Mesendoderm (in vitro differentiated cells): ENCODE data around the gene MTR.

Experiments used
- DNase-seq: peaks from one replicate; pipeline ENCODE4 v3.0.0; 2013
- H2AK5ac ChIP-seq: 2 replicates; pipeline ENCODE4 v1.6.1; 2013; ENCODE audit warnings: low read length, inconsistent platforms
- H2BK120ac ChIP-seq: 2 replicates; pipeline ENCODE4 v1.6.1; 2013; ENCODE audit warnings: low read depth, mild to moderate bottlenecking, low read length, moderate library complexity, mixed read lengths
- H2BK15ac ChIP-seq: replicated peaks from 2 replicates; pipeline ENCODE4 v1.6.1; 2013; ENCODE audit warnings: low read depth, mild to moderate bottlenecking, moderate library complexity
- H2BK5ac ChIP-seq: 2 replicates; pipeline ENCODE4 v1.6.1; 2013; ENCODE audit warnings: low read length, inconsistent platforms
- H3K18ac ChIP-seq: 2 replicates; pipeline ENCODE4 v1.6.1; 2013; ENCODE audit warnings: mild to moderate bottlenecking, low read length, mixed read lengths
- H3K23ac ChIP-seq: one replicate; pipeline ENCODE4 v1.6.1; 2013; ENCODE audit warnings: low read length
- H3K27ac ChIP-seq: 2 replicates; pipeline ENCODE4 v1.5.1; 2013; ENCODE audit warnings: low read depth, mild to moderate bottlenecking, inconsistent platforms, low read length, moderate library complexity
- H3K27me3 ChIP-seq: 2 replicates; pipeline ENCODE4 v1.6.1; 2013; ENCODE audit warnings: low read length, control low read depth, mild to moderate bottlenecking, inconsistent platforms; ENCODE audit not compliant: insufficient read depth, poor library complexity
- H3K36me3 ChIP-seq: 2 replicates; pipeline ENCODE4 v1.6.1; 2013; ENCODE audit warnings: low read length, inconsistent platforms; ENCODE audit not compliant: control insufficient read depth, insufficient read depth
- H3K4ac ChIP-seq: one replicate; pipeline ENCODE4 v1.6.1; 2013; ENCODE audit warnings: low read depth, mild to moderate bottlenecking, low read length, moderate library complexity
- H3K4me1 ChIP-seq: 2 replicates; pipeline ENCODE4 v1.6.1; 2013; ENCODE audit warnings: low read depth, low read length, inconsistent platforms; ENCODE audit not compliant: control insufficient read depth
- H3K4me2 ChIP-seq: 2 replicates; pipeline ENCODE4 v1.6.1; 2013; ENCODE audit warnings: low read length
- H3K4me3 ChIP-seq: 2 replicates; pipeline ENCODE4 v1.5.1; 2013; ENCODE audit warnings: mild to moderate bottlenecking, low read length
- H3K56ac ChIP-seq: one replicate; pipeline ENCODE4 v1.6.1; 2013; ENCODE audit warnings: low read length
- H3K79me1 ChIP-seq: 2 replicates; pipeline ENCODE4 v1.6.1; 2013; ENCODE audit warnings: low read length, inconsistent platforms
- H3K79me2 ChIP-seq: 2 replicates; pipeline ENCODE4 v1.6.1; 2013; ENCODE audit warnings: mild to moderate bottlenecking, low read length; ENCODE audit not compliant: control insufficient read depth, insufficient read depth
- H3K9ac ChIP-seq: 2 replicates; pipeline ENCODE4 v1.6.1; 2013; ENCODE audit warnings: low read length, inconsistent platforms
- H4K5ac ChIP-seq: one replicate; pipeline ENCODE4 v1.6.1; 2013; ENCODE audit warnings: low read length
- H4K8ac ChIP-seq: one replicate; pipeline ENCODE4 v1.6.1; 2013; ENCODE audit warnings: low read depth, mild to moderate bottlenecking, control low read depth, low read length, moderate library complexity
- WGBS: extraction: QIAGEN DNeasy Blood & Tissue Kit; methylation state at CpG from one replicate; pipeline ENCODE4 v1.1.7; 2013; ENCODE audit warnings: low lambda C conversion rate, missing lambda C conversion rate; ENCODE audit not compliant: insufficient coverage; ENCODE audit errors: extremely low coverage; 5-methylcytosine and 5-hydroxymethylcytosine counted together

The MTR gene

GRCh38 chr1:236823559-236823958 lies 28.5 kb downstream of the MTR start:
- H3K9ac ChIP-seq, result no peak overlapping the region
- no peak overlapping the region for H2AK5ac ChIP-seq
- no peak overlapping the region for H4K8ac ChIP-seq
- H3K27me3 ChIP-seq, result no peaks in the 10 kb centered on the region
- H3K56ac ChIP-seq, result no peak overlapping the region
- H3K18ac ChIP-seq, result no peak overlapping the region
- DNase-seq, result no peak
- H2BK120ac ChIP-seq, result no peak overlapping the region
- no peak overlapping the region for H3K4ac ChIP-seq
- H3K79me1 ChIP-seq, result no peaks in the 10 kb centered on the region
- H3K4me2 ChIP-seq, result no peak overlapping the region
- H3K4me1 ChIP-seq, result no peaks in the 10 kb centered on the region
- no peak overlapping the region for H2BK15ac ChIP-seq
- H3K79me2 ChIP-seq, result no peaks in the 10 kb centered on the region
- WGBS, result no CpG with 5 or more reads among the region's 2 CpGs
- no peak overlapping the region for H3K4me3 ChIP-seq
- no peak overlapping the region for H2BK5ac ChIP-seq
- no peak overlapping the region for H3K23ac ChIP-seq
- H3K27ac ChIP-seq, result no peak overlapping the region
- peaks cover 4% of the 10 kb centered on the region for H3K36me3 ChIP-seq
- no peak overlapping the region for H4K5ac ChIP-seq

GRCh38 chr1:236829085-236829484 lies 34.0 kb downstream of the MTR start:
- no CpG with 5 or more reads among the region's 3 CpGs for WGBS
- H3K79me2 ChIP-seq, result no peaks in the 10 kb centered on the region
- H4K5ac ChIP-seq, result no peak overlapping the region
- H3K4me2 ChIP-seq, result no peak overlapping the region
- no peak overlapping the region for H3K9ac ChIP-seq
- no peak overlapping the region for H2BK5ac ChIP-seq
- H3K27me3 ChIP-seq, result no peaks in the 10 kb centered on the region
- no peak overlapping the region for H2AK5ac ChIP-seq
- no peak overlapping the region for H3K4me3 ChIP-seq
- DNase-seq, result no peak
- H4K8ac ChIP-seq, result no peak overlapping the region
- no peak overlapping the region for H2BK120ac ChIP-seq
- H3K56ac ChIP-seq, result no peak overlapping the region
- H3K18ac ChIP-seq, result no peak overlapping the region
- H2BK15ac ChIP-seq, result no peak overlapping the region
- H3K4ac ChIP-seq, result no peak overlapping the region
- H3K36me3 ChIP-seq, result peaks cover 7% of the 10 kb centered on the region
- no peak overlapping the region for H3K27ac ChIP-seq
- no peaks in the 10 kb centered on the region for H3K4me1 ChIP-seq
- no peak overlapping the region for H3K23ac ChIP-seq
- no peaks in the 10 kb centered on the region for H3K79me1 ChIP-seq

GRCh38 chr1:236830116-236830515 lies 35.0 kb downstream of the MTR start:
- Histone ChIP-seq H3K36me3 (peaks cover 4% of the 10 kb centered on the region), H3K79me2 (no peaks in the 10 kb centered on the region), H3K23ac (no peak overlapping the region), H3K9ac (no peak overlapping the region), H3K4me3 (no peak overlapping the region), H3K27ac (no peak overlapping the region), H2BK120ac (no peak overlapping the region), H3K4ac (no peak overlapping the region), H2BK15ac (no peak overlapping the region), H3K4me2 (no peak overlapping the region), H3K18ac (no peak overlapping the region), H3K56ac (no peak overlapping the region), H4K8ac (no peak overlapping the region), H2BK5ac (no peak overlapping the region), H2AK5ac (no peak overlapping the region), H3K4me1 (no peaks in the 10 kb centered on the region), H3K79me1 (no peaks in the 10 kb centered on the region), H3K27me3 (no peaks in the 10 kb centered on the region), H4K5ac (no peak overlapping the region)
- DNase-seq, result no peak
- no CpG with 5 or more reads among the region's 3 CpGs for WGBS

- Histone ChIP-seq H3K4me1 (no peaks in the 10 kb centered on the region), H4K8ac (no peak overlapping the region), H2BK120ac (no peak overlapping the region), H3K4me2 (no peak overlapping the region), H3K4ac (no peak overlapping the region), H3K4me3 (no peak overlapping the region), H3K23ac (no peak overlapping the region), H2AK5ac (no peak overlapping the region), H3K56ac (no peak overlapping the region), H2BK15ac (no peak overlapping the region), H3K79me2 (no peaks in the 10 kb centered on the region), H3K9ac (no peak overlapping the region), H3K79me1 (no peaks in the 10 kb centered on the region), H3K18ac (no peak overlapping the region), H4K5ac (no peak overlapping the region), H2BK5ac (no peak overlapping the region), H3K36me3 (peaks cover 4% of the 10 kb centered on the region), H3K27me3 (no peaks in the 10 kb centered on the region), H3K27ac (no peak overlapping the region)
- DNase-seq, result no peak
- WGBS, result no CpG with 5 or more reads among the region's 6 CpGs
Observed at GRCh38 chr1:236830560-236830959, 35.5 kb downstream of the MTR start.

- no peak overlapping the region for H4K8ac ChIP-seq
- no peak overlapping the region for H3K4me2 ChIP-seq
- no peaks in the 10 kb centered on the region for H3K4me1 ChIP-seq
- no peak overlapping the region for H3K23ac ChIP-seq
- H2BK5ac ChIP-seq, result no peak overlapping the region
- no peak overlapping the region for H3K27ac ChIP-seq
- no peak overlapping the region for H2BK15ac ChIP-seq
- WGBS, result no CpG with 5 or more reads among the region's 2 CpGs
- no peaks in the 10 kb centered on the region for H3K79me2 ChIP-seq
- no peak overlapping the region for H3K4me3 ChIP-seq
- no peak overlapping the region for H3K4ac ChIP-seq
- H2AK5ac ChIP-seq, result no peak overlapping the region
- H3K9ac ChIP-seq, result no peak overlapping the region
- no peak for DNase-seq
- no peak overlapping the region for H3K56ac ChIP-seq
- H4K5ac ChIP-seq, result no peak overlapping the region
- no peaks in the 10 kb centered on the region for H3K27me3 ChIP-seq
- no peak overlapping the region for H2BK120ac ChIP-seq
- no peaks in the 10 kb centered on the region for H3K79me1 ChIP-seq
- H3K36me3 ChIP-seq, result peaks cover 2% of the 10 kb centered on the region
- no peak overlapping the region for H3K18ac ChIP-seq
Observed at GRCh38 chr1:236833575-236833974, 38.5 kb downstream of the MTR start.

- H4K5ac ChIP-seq, result no peak overlapping the region
- no CpG with 5 or more reads among the region's 4 CpGs for WGBS
- H3K27me3 ChIP-seq, result no peaks in the 10 kb centered on the region
- H2BK15ac ChIP-seq, result no peak overlapping the region
- H4K8ac ChIP-seq, result no peak overlapping the region
- peaks cover 2% of the 10 kb centered on the region for H3K36me3 ChIP-seq
- no peak overlapping the region for H3K9ac ChIP-seq
- no peak overlapping the region for H3K23ac ChIP-seq
- H3K27ac ChIP-seq, result no peak overlapping the region
- H3K56ac ChIP-seq, result no peak overlapping the region
- DNase-seq, result no peak
- H3K4ac ChIP-seq, result no peak overlapping the region
- no peaks in the 10 kb centered on the region for H3K79me2 ChIP-seq
- H2BK5ac ChIP-seq, result no peak overlapping the region
- no peaks in the 10 kb centered on the region for H3K79me1 ChIP-seq
- H3K4me1 ChIP-seq, result no peaks in the 10 kb centered on the region
- H3K4me3 ChIP-seq, result no peak overlapping the region
- H3K18ac ChIP-seq, result no peak overlapping the region
- H2BK120ac ChIP-seq, result no peak overlapping the region
- no peak overlapping the region for H2AK5ac ChIP-seq
- no peak overlapping the region for H3K4me2 ChIP-seq
Observed at GRCh38 chr1:236834876-236835275, 39.8 kb downstream of the MTR start.
